Hepatocyte (in vitro differentiated cells): ENCODE results near the gene PLTP. TPM values are rescaled to one million over a fixed set of nuclear protein-coding genes. Genes with fewer than 3 reads are reported as not detected.
A peak's percentile ranks its signal among the peaks of the same experiment; 100 is the strongest.

ENCODE experiments used
- DNase-seq: peaks from one replicate; pipeline ENCODE4 v3.0.0-alpha.2; 2016; ENCODE audit warnings: low spot score
- H2AFZ ChIP-seq: fragments of 200-600 bp; sonication (generic); 2 replicates; pipeline ENCODE4 v1.6.0; 2016; ENCODE audit warnings: antibody characterized with exemption, mild to moderate bottlenecking
- H3K27ac ChIP-seq: fragments of 200-600 bp; sonication (generic); 2 replicates; pipeline ENCODE4 v1.5.1; 2016; ENCODE audit warnings: mild to moderate bottlenecking
- H3K27me3 ChIP-seq: fragments of 200-600 bp; sonication (generic); 2 replicates; pipeline ENCODE4 v1.6.1; 2016
- H3K36me3 ChIP-seq: fragments of 200-600 bp; sonication (generic); replicated peaks from 2 replicates; pipeline ENCODE4 v1.5.1; 2016; ENCODE audit warnings: low read depth; ENCODE audit not compliant: insufficient read depth
- H3K4me1 ChIP-seq: fragments of 200-600 bp; sonication (generic); 2 replicates; pipeline ENCODE4 v1.5.1; 2016; ENCODE audit warnings: mild to moderate bottlenecking, moderate library complexity; ENCODE audit not compliant: insufficient read depth
- H3K4me2 ChIP-seq: fragments of 200-600 bp; sonication (generic); 2 replicates; pipeline ENCODE4 v1.6.0; 2016
- H3K4me3 ChIP-seq: fragments of 200-600 bp; sonication (generic); 2 replicates; pipeline ENCODE4 v1.5.1; 2016; ENCODE audit warnings: mild to moderate bottlenecking
- H3K79me2 ChIP-seq: fragments of 200-600 bp; sonication (generic); 2 replicates; pipeline ENCODE4 v1.6.0; 2017; ENCODE audit warnings: mild to moderate bottlenecking
- H3K9me2 ChIP-seq: fragments of 200-600 bp; sonication (generic); replicated peaks from 2 replicates; pipeline ENCODE4 v1.6.0; 2017; ENCODE audit warnings: mild to moderate bottlenecking; ENCODE audit not compliant: insufficient read depth
- H3K9me3 ChIP-seq: fragments of 200-600 bp; sonication (generic); 2 replicates; pipeline ENCODE4 v1.5.1; 2016; ENCODE audit warnings: low read depth, mild to moderate bottlenecking
- H4K20me1 ChIP-seq: fragments of 200-600 bp; sonication (generic); 2 replicates; pipeline ENCODE4 v1.6.0; 2016; ENCODE audit warnings: mild to moderate bottlenecking; ENCODE audit not compliant: insufficient read depth, poor library complexity, severe bottlenecking
- CTCF ChIP-seq: fragments of 200-600 bp; sonication (generic); IDR thresholded peaks from 2 replicates; pipeline ENCODE4 v1.5.1; 2016; ENCODE audit warnings: antibody characterized with exemption, mild to moderate bottlenecking; ENCODE audit not compliant: poor library complexity
- EZH2 ChIP-seq: fragments of 200-600 bp; sonication (generic); IDR thresholded peaks from 2 replicates; pipeline ENCODE4 v1.6.1; 2016; ENCODE audit warnings: antibody characterized with exemption, mild to moderate bottlenecking, borderline replicate concordance
- EZH2phosphoT487 ChIP-seq: fragments of 200-600 bp; sonication (generic); IDR thresholded peaks from one replicate; pipeline ENCODE4 v1.6.1; 2018; ENCODE audit warnings: antibody characterized with exemption, mild to moderate bottlenecking, low read depth, moderate library complexity; ENCODE audit not compliant: unreplicated experiment, severe bottlenecking
- WGBS: methylation state at CpG from one replicate; pipeline ENCODE4 v1.1.6; 2016; ENCODE audit warnings: low lambda C conversion rate; ENCODE audit errors: missing lambda C conversion rate; 5-methylcytosine and 5-hydroxymethylcytosine counted together
- polyA plus RNA-seq: library from polyadenylated mRNA; unstranded; fragments of >200 nt; fragmentation: Nextera tagmentation; extraction: Ambion mirVana; gene quantifications from 2 replicates; pipeline ENCODE4 v1.2.1, GENCODE V29; 2016
- total RNA-seq: library from RNA; depleted of rRNA; stranded (reverse); fragments of >200 nt; gene quantifications from 2 replicates; pipeline ENCODE4 v1.2.3, GENCODE V29; 2014

The PLTP gene
- total and polyA plus RNA-seq, 2 experiments from 2014 or later, result 176 to 623 TPM

GRCh38 chr20:45861221-45862075 lies 50.5 kb downstream of the PLTP start:
- Histone ChIP-seq H3K4me3 (no peak overlapping the region), H3K4me2 (no peak overlapping the region), H3K79me2 (peaks cover 38% of the 10 kb centered on the region), H3K9me2 (no peaks in the 10 kb centered on the region), H2AFZ (no peak overlapping the region), H4K20me1 (no peaks in the 10 kb centered on the region), H3K36me3 (no peaks in the 10 kb centered on the region), H3K4me1 (peaks cover 12% of the 10 kb centered on the region), H3K27me3 (no peaks in the 10 kb centered on the region), H3K27ac (peak overlapping the region; percentile 38), H3K9me3 (no peaks in the 10 kb centered on the region)
- DNase-seq, result no peak
- WGBS, result 84% methylated on average over 7 of the region's 7 CpGs
- TF ChIP-seq EZH2phosphoT487 (no peak), EZH2 (no peak), CTCF (no peak)

- peak overlapping the region; percentile 38 for H3K27ac ChIP-seq
- no peak overlapping the region for H3K4me2 ChIP-seq
- 71% methylated on average over 7 of the region's 7 CpGs for WGBS
Observed at GRCh38 chr20:45860560-45861220, 51.3 kb downstream of the PLTP start.

DNA sequence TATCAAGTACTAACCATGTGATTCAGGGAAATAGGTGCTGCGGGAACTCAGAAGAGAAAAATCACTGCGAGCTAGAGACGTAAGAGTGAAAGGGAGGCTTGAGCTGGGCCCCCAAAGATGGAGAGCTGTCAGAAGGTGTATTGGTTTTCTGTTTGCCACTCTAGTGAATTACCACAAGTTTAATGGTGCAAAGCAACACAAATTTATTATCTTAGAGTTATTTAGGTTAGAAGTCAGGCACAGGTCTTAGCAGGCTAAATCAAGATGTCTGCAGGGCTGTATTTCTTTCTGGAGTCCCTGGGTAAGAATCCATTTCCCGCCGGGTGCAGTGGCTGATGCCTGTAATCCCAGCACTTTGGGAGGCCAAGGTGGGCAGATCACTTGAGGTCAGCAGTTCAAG lies 52.0 kb downstream of the PLTP start:
- no peak overlapping the region for H3K4me3 ChIP-seq
- WGBS, result 93% methylated on average over 5 of the region's 5 CpGs
- H3K27me3 ChIP-seq, result no peaks in the 10 kb centered on the region
- H4K20me1 ChIP-seq, result no peaks in the 10 kb centered on the region
- no peak overlapping the region for H3K4me2 ChIP-seq
- TF ChIP-seq EZH2phosphoT487 (no peak), CTCF (no peak), EZH2 (no peak)
- H3K9me2 ChIP-seq, result no peaks in the 10 kb centered on the region
- no peaks in the 10 kb centered on the region for H3K36me3 ChIP-seq
- no peak overlapping the region for H3K27ac ChIP-seq
- no peak for DNase-seq
- H3K9me3 ChIP-seq, result no peaks in the 10 kb centered on the region
- peaks cover 20% of the 10 kb centered on the region for H3K4me1 ChIP-seq
- H2AFZ ChIP-seq, result no peak overlapping the region
- peaks cover 50% of the 10 kb centered on the region for H3K79me2 ChIP-seq

More at GRCh38 chr20:45860560-45861220, 51.3 kb downstream of the PLTP start:
- no peaks in the 10 kb centered on the region for H3K9me3 ChIP-seq
- H3K36me3 ChIP-seq, result no peaks in the 10 kb centered on the region
- no peak for DNase-seq
- H3K4me3 ChIP-seq, result no peak overlapping the region
- H3K79me2 ChIP-seq, result peaks cover 46% of the 10 kb centered on the region
- H2AFZ ChIP-seq, result no peak overlapping the region
- TF ChIP-seq EZH2phosphoT487 (no peak), EZH2 (no peak), CTCF (no peak)
- H3K9me2 ChIP-seq, result no peaks in the 10 kb centered on the region
- no peaks in the 10 kb centered on the region for H3K27me3 ChIP-seq
- no peaks in the 10 kb centered on the region for H4K20me1 ChIP-seq
- peaks cover 19% of the 10 kb centered on the region for H3K4me1 ChIP-seq
